Keratinocyte (primary cell): ENCODE data around the gene CNTNAP2.

Experiments
- CTCF ChIP-seq, 3 experiments: IDR thresholded peaks in 1 of 3; conservative IDR thresholded peaks in 1 of 3; optimal IDR thresholded peaks in 1 of 3; 2 replicates in 2 of 3; 3 replicates in 1 of 3; pipeline versions ENCODE3 to v1.5.1; 2011; ENCODE audit warnings: low read length in 3 of 3, mild to moderate bottlenecking in 3 of 3, moderate library complexity in 2 of 3, control low read depth in 1 of 3, inconsistent platforms in 1 of 3; ENCODE audit not compliant: insufficient read depth in 2 of 3; ENCODE audit errors: extremely low read depth in 1 of 3
- EZH2 ChIP-seq: IDR thresholded peaks from one replicate; pipeline ENCODE4 v1.6.1; 2012; ENCODE audit warnings: inconsistent platforms, mild to moderate bottlenecking, low read length, moderate library complexity

GRCh38 chr7:146242661-146243060 lies 126.1 kb downstream of the CNTNAP2 start:
- no peak for TF ChIP-seq CTCF (optimal IDR thresholded peaks at IDR 0.05 in 1 of 3, IDR thresholded peaks at IDR 0.05 in 1 of 3, conservative IDR thresholded peaks at IDR 0.05 in 1 of 3; ENCODE audit: extremely low read depth in 1 of 3, insufficient read depth in 2 of 3, low read length in 3 of 3)
- no peak for TF ChIP-seq EZH2
